Neuronal stem cell (in vitro differentiated cells): ENCODE measurements around the gene LAIR1.

ENCODE experiments used
- DNase-seq: peaks from one replicate; pipeline ENCODE4 v3.0.0-alpha.2; 2013; ENCODE audit warnings: low spot score
- H2AFZ ChIP-seq: one replicate; pipeline ENCODE4 v1.6.1; 2013; ENCODE audit warnings: mild to moderate bottlenecking, low read length, inconsistent platforms
- H2AK5ac ChIP-seq: 2 replicates; pipeline ENCODE4 v1.6.1; 2013; ENCODE audit warnings: low read depth, mild to moderate bottlenecking, inconsistent platforms, low read length, moderate library complexity, mixed read lengths
- H2BK120ac ChIP-seq: 2 replicates; pipeline ENCODE4 v1.6.1; 2013; ENCODE audit warnings: low read depth, mild to moderate bottlenecking, inconsistent platforms, low read length, moderate library complexity, mixed read lengths
- H2BK12ac ChIP-seq: one replicate; pipeline ENCODE4 v1.6.1; 2013; ENCODE audit warnings: low read length, inconsistent platforms
- H2BK15ac ChIP-seq: 2 replicates; pipeline ENCODE4 v1.6.1; 2013; ENCODE audit warnings: mild to moderate bottlenecking, low read length, inconsistent platforms, mixed read lengths
- H2BK5ac ChIP-seq: one replicate; pipeline ENCODE4 v1.6.1; 2013; ENCODE audit warnings: inconsistent platforms, mild to moderate bottlenecking, low read length, moderate library complexity
- H3K14ac ChIP-seq: one replicate; pipeline ENCODE4 v1.6.1; 2013; ENCODE audit warnings: low read length, inconsistent platforms
- H3K18ac ChIP-seq: 2 replicates; pipeline ENCODE4 v1.6.1; 2013; ENCODE audit warnings: low read length, inconsistent platforms
- H3K23ac ChIP-seq: 2 replicates; pipeline ENCODE4 v1.6.1; 2013; ENCODE audit warnings: low read depth, mild to moderate bottlenecking, mixed read lengths, low read length, inconsistent platforms; ENCODE audit not compliant: poor library complexity
- H3K27ac ChIP-seq: replicated peaks from 3 replicates; pipeline ENCODE4 v1.5.1; 2013; ENCODE audit warnings: low read length, inconsistent platforms
- H3K27me3 ChIP-seq, 3 experiments: 2 replicates each; pipeline ENCODE4 v1.6.1; 2013; ENCODE audit warnings: low read length in 3 of 3, mild to moderate bottlenecking in 2 of 3, inconsistent platforms in 1 of 3, low read depth in 1 of 3, mixed read lengths in 1 of 3, moderate library complexity in 1 of 3; ENCODE audit not compliant: control insufficient read depth in 3 of 3, insufficient read depth in 3 of 3
- H3K36me3 ChIP-seq, 2 donors: replicated peaks in 1 of 2; 2 replicates each; pipeline ENCODE4 v1.6.1; 2013; ENCODE audit warnings: low read length in 2 of 2; ENCODE audit not compliant: control insufficient read depth in 2 of 2, insufficient read depth in 2 of 2
- H3K4ac ChIP-seq: 2 replicates; pipeline ENCODE4 v1.6.1; 2013; ENCODE audit warnings: inconsistent platforms, mild to moderate bottlenecking, low read length, moderate library complexity
- H3K4me1 ChIP-seq, 2 donors: 1 replicate in 1 of 2; 2 replicates in 1 of 2; pipeline ENCODE4 v1.6.1; 2013; ENCODE audit warnings: low read length in 2 of 2, low read depth in 1 of 2; ENCODE audit not compliant: control insufficient read depth in 2 of 2, insufficient read depth in 1 of 2
- H3K4me2 ChIP-seq: one replicate; pipeline ENCODE4 v1.6.1; 2013; ENCODE audit warnings: mild to moderate bottlenecking, low read length, inconsistent platforms; ENCODE audit not compliant: insufficient read depth, poor library complexity, severe bottlenecking
- H3K4me3 ChIP-seq, 2 donors: 2 replicates each; pipeline ENCODE4 v1.5.1; 2013; ENCODE audit warnings: low read length in 2 of 2, mild to moderate bottlenecking in 2 of 2, inconsistent platforms in 1 of 2, moderate library complexity in 1 of 2
- H3K79me1 ChIP-seq: one replicate; pipeline ENCODE4 v1.6.1; 2013; ENCODE audit warnings: low read depth, mild to moderate bottlenecking, inconsistent platforms, low read length, moderate library complexity
- H3K9ac ChIP-seq: one replicate; pipeline ENCODE4 v1.6.1; 2013; ENCODE audit warnings: mild to moderate bottlenecking, low read depth, low read length, inconsistent platforms; ENCODE audit not compliant: poor library complexity
- H3K9me3 ChIP-seq, 2 donors: replicated peaks in 1 of 2; 2 replicates each; pipeline versions ENCODE3 to v1.6.1; 2013; ENCODE audit warnings: low read length in 2 of 2, mild to moderate bottlenecking in 2 of 2, inconsistent platforms in 1 of 2, low read depth in 1 of 2, mixed read lengths in 1 of 2, moderate library complexity in 1 of 2; ENCODE audit not compliant: control insufficient read depth in 2 of 2, insufficient read depth in 1 of 2
- H4K8ac ChIP-seq: one replicate; pipeline ENCODE4 v1.6.1; 2013; ENCODE audit warnings: low read depth, mild to moderate bottlenecking, inconsistent platforms, low read length, moderate library complexity
- H4K91ac ChIP-seq: one replicate; pipeline ENCODE4 v1.6.1; 2013; ENCODE audit warnings: low read length, low read depth, mild to moderate bottlenecking, inconsistent platforms; ENCODE audit not compliant: poor library complexity
- WGBS, 2 donors: extraction: QIAGEN DNeasy Blood & Tissue Kit; methylation state at CpG; one replicate each; pipeline ENCODE4 v1.1.7; 2013; ENCODE audit warnings: missing lambda C conversion rate in 2 of 2, mixed read lengths in 1 of 2; ENCODE audit not compliant: insufficient read length in 2 of 2, insufficient replicate concordance in 1 of 2; ENCODE audit errors: extremely low coverage in 2 of 2; 5-methylcytosine and 5-hydroxymethylcytosine counted together

LAIR1 gene

DNA sequence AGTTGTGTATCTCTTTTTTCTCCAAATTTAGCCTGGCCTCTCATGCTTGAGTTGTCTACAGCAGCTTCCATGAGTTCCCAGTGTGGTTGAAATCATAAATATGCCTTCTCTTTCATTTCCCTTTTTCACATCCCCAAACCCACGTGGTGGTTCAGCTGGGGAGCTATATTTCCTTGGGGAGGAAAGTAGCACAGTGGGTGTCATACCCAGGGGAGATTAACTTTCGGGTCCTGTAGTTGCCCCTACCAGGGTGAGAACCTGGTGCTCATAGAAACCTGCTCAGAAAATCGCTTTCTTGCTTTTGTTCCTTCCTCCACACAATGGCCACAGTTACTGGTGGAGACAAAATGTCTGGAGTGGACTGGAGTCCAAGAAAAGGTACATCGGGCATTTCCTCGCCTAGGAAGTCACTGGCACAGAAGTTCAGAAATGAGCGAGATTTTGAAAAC is 18.8 kb downstream of the LAIR1 start:
- DNase-seq: no peak
- Histone ChIP-seq H2BK15ac (no peak overlapping the region), H3K4me2 (no peak overlapping the region), H3K4ac (no peak overlapping the region), H3K36me3 (no peaks in the 10 kb centered on the region), H3K14ac (no peak overlapping the region), H2BK12ac (no peak overlapping the region), H3K9ac (no peak overlapping the region), H3K79me1 (no peaks in the 10 kb centered on the region), H3K18ac (no peak overlapping the region), H4K8ac (no peak overlapping the region), H3K23ac (no peak overlapping the region), H3K9me3 (no peaks in the 10 kb centered on the region), H4K91ac (no peak overlapping the region), H3K27me3 (peaks cover 0 to 8% (median 3%) of the 10 kb centered on the region in 3 experiments), H2AK5ac (no peak overlapping the region), H3K27ac (no peak overlapping the region), H2AFZ (no peak overlapping the region), H2BK5ac (no peak overlapping the region), H3K4me1 (no peaks in the 10 kb centered on the region), H2BK120ac (no peak overlapping the region), H3K4me3 (no peak overlapping the region)
- no CpG with 5 or more reads among the region's 6 CpGs for WGBS, 2 donors

DNA sequence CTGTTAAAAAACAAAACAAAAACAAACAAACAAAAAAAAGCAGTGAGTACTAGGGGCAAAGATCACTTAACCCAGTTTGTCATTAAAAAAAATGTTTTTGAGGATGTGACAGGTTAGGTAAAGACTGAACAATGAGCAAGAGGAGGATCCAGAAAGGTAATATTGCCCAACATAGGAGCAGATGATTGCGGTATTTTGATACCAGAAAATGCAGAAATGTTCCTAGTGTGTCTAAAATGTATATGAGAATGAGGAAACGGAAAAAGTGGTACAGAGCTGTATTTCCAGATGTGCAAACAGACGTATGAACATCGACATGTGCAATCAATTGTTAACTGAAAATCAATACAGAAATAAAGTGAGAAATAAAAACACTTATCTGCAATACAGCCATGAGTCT is 20.9 kb downstream of the LAIR1 start:
- Histone ChIP-seq H3K23ac (no peak overlapping the region), H3K36me3 (no peaks in the 10 kb centered on the region), H4K91ac (no peak overlapping the region), H2BK12ac (no peak overlapping the region), H2BK120ac (no peak overlapping the region), H3K4me3 (no peak overlapping the region), H2AFZ (no peak overlapping the region), H3K27ac (no peak overlapping the region), H3K18ac (no peak overlapping the region), H3K9ac (no peak overlapping the region), H3K14ac (no peak overlapping the region), H3K79me1 (no peaks in the 10 kb centered on the region), H4K8ac (no peak overlapping the region), H3K4ac (no peak overlapping the region), H2BK5ac (no peak overlapping the region), H3K9me3 (no peaks in the 10 kb centered on the region), H2AK5ac (no peak overlapping the region), H3K4me1 (no peaks in the 10 kb centered on the region), H3K4me2 (no peak overlapping the region), H2BK15ac (no peak overlapping the region), H3K27me3 (peaks cover 0 to 10% (median under 1%) of the 10 kb centered on the region in 3 experiments)
- WGBS, 2 donors: no CpG with 5 or more reads among the region's 4 CpGs
- DNase-seq: no peak

DNA sequence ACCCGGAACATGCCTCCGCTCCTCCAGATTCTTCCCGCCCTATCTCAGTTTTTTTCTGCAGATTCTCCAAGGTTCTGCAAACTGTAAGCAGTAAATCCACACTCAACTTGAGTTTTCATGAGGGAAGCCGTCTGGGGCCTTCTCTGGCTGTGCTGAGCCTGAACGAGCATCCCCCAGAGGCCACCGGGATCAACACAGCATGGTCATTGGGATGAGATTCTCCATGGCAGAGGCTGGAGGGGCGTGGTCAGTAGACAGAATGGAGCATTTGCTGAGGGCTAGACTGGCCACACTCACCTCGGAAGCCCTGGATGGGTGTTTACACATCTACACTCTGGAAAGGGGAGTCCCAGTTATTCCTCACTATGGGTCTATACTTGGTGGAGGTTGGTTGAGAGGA is 23.4 kb downstream of the LAIR1 start:
- no peak for DNase-seq
- Histone ChIP-seq H2AFZ (no peak overlapping the region), H3K4me3 (no peak overlapping the region), H3K14ac (no peak overlapping the region), H3K27me3 (peaks cover 0 to 10% (median 0%) of the 10 kb centered on the region in 3 experiments), H4K8ac (no peak overlapping the region), H2BK12ac (no peak overlapping the region), H3K18ac (no peak overlapping the region), H2AK5ac (no peak overlapping the region), H3K4ac (no peak overlapping the region), H2BK5ac (no peak overlapping the region), H3K36me3 (no peaks in the 10 kb centered on the region), H2BK15ac (no peak overlapping the region), H2BK120ac (no peak overlapping the region), H3K4me2 (no peak overlapping the region), H3K9me3 (no peaks in the 10 kb centered on the region), H3K4me1 (peaks cover 0 to 3% of the 10 kb centered on the region in 2 donors), H4K91ac (no peak overlapping the region), H3K9ac (no peak overlapping the region), H3K27ac (no peak overlapping the region), H3K79me1 (no peaks in the 10 kb centered on the region), H3K23ac (no peak overlapping the region)
- no CpG with 5 or more reads among the region's 8 CpGs for WGBS, 2 donors

GRCh38 chr19:54339646-54340358 is 24.9 kb downstream of the LAIR1 start:
- Histone ChIP-seq H3K27ac (no peak overlapping the region), H2BK120ac (no peak overlapping the region), H3K23ac (no peak overlapping the region), H3K4me2 (no peak overlapping the region), H2BK15ac (no peak overlapping the region), H3K9me3 (no peaks in the 10 kb centered on the region), H3K27me3 (peaks cover 0 to 14% (median 0%) of the 10 kb centered on the region in 3 experiments), H3K79me1 (no peaks in the 10 kb centered on the region), H3K18ac (no peak overlapping the region), H4K91ac (no peak overlapping the region), H2BK12ac (no peak overlapping the region), H2AK5ac (no peak overlapping the region), H3K4me3 (no peak overlapping the region), H2AFZ (no peak overlapping the region), H4K8ac (no peak overlapping the region), H3K4ac (no peak overlapping the region), H3K36me3 (no peaks in the 10 kb centered on the region), H3K9ac (no peak overlapping the region), H3K14ac (no peak overlapping the region), H2BK5ac (no peak overlapping the region), H3K4me1 (peaks cover 0 to 3% of the 10 kb centered on the region in 2 donors)
- WGBS, 2 donors: no CpG with 5 or more reads among the region's 9 CpGs
- no peak for DNase-seq
